Vagina (tissue), 2 donors: ENCODE results near the gene TPPP3.

ENCODE experiments used
- CTCF ChIP-seq, 3 experiments: fragments of 450-650 bp in 2 of 3; fragments of 200-600 bp in 1 of 3; sonication (generic) in 1 of 3; IDR thresholded peaks; one replicate each; pipeline ENCODE4 v1.5.1; 2017 to 2019; ENCODE audit warnings: antibody characterized with exemption in 3 of 3, mild to moderate bottlenecking in 2 of 3, moderate library complexity in 2 of 3
- POLR2A ChIP-seq, 2 donors: fragments of 450-650 bp; IDR thresholded peaks; one replicate each; pipeline ENCODE4 v1.6.1; 2017; ENCODE audit warnings: antibody characterized with exemption in 2 of 2, mild to moderate bottlenecking in 2 of 2, moderate library complexity in 2 of 2

GRCh38 chr16:67404740-67405226, 11.5 kb upstream of the TPPP3 start:
- no peak for TF ChIP-seq CTCF (IDR thresholded peaks at IDR 0.05)
- no peak for TF ChIP-seq POLR2A (IDR thresholded peaks at IDR 0.05)
